ENCODE measurements around the gene EPHB3.

The EPHB3 gene

GRCh38 chr3:184561061-184561912, at the start of gene EPHB3:
Gene EPHB3 (plus strand): TSS chr3:184561785. CDS start chr3:184562236, 451 bp downstream.
- DNase-seq = peak; percentile 89 to 92

DNA sequence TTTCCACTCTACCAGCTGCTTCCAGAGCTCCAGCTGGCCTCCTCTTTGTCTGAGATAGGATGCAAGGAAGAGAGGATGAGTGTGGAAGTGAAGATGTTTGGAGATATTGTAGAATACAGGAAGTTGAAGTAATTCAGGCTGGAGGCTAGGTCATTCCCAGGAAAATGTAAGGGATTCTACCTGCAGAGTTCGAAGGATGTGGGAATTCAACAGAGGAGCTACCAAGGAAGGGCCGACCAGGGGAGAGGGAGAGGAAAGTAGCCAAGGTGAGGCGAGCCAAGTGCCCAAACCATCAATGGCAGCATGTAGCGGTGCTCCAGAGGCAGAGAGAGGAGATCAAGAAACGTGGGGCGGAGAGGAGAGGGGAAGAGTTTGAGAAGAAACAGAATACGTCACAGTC, 49.0 kb upstream of the EPHB3 start:
- DNase-seq = no peak

- DNase-seq = peak; percentile 81 to 86
These were observed 48.1 kb upstream of the EPHB3 start for GRCh38 chr3:184513276-184514170.

- DNase-seq = no peak
These were observed 47.5 kb upstream of the EPHB3 start for GRCh38 chr3:184514171-184514490.

DNA sequence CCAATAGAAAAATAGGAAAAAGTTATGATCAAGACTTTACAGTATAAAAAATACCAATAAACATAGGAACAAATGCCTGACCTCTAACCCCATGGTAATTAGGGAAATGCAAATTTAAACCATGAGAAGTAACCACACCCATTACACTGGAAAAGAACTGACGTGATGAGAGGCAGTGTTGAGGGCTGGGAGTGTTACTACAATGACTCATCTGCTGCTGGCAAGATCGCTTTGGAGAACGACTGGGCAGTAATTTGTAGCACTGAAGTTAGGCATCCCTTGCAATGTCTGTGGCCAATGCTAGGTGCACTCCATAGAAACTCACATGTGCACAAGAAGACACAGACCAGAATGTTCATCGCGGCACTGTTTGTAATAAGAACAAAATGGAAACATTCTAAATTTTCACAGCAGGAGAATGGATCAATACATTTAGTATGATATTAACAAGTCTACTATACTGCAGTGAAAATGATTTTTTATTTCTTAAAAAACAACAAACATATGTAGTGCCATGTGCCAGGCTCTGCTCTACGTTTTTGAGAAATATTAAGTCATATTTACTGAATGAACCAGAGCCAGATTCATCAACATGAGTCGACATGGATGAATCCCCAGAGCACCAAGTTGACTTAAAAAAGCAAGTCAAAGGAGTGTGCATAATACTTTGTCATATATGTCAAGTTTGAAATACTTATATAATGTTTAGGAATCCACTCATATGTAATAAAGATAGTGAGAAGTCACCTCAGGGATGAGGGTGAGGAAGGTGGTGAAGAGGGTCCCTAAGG, 37.6 kb upstream of the EPHB3 start:
- no peak for DNase-seq

- no peak for DNase-seq
These were observed 36.6 kb upstream of the EPHB3 start for GRCh38 chr3:184524981-184525336.

GRCh38 chr3:184525337-184526087, 36.1 kb upstream of the EPHB3 start:
- DNase-seq = peak in 1 of 2 donors; percentile 8

- DNase-seq = no peak
These were observed 35.5 kb upstream of the EPHB3 start for GRCh38 chr3:184526088-184526433.

DNA sequence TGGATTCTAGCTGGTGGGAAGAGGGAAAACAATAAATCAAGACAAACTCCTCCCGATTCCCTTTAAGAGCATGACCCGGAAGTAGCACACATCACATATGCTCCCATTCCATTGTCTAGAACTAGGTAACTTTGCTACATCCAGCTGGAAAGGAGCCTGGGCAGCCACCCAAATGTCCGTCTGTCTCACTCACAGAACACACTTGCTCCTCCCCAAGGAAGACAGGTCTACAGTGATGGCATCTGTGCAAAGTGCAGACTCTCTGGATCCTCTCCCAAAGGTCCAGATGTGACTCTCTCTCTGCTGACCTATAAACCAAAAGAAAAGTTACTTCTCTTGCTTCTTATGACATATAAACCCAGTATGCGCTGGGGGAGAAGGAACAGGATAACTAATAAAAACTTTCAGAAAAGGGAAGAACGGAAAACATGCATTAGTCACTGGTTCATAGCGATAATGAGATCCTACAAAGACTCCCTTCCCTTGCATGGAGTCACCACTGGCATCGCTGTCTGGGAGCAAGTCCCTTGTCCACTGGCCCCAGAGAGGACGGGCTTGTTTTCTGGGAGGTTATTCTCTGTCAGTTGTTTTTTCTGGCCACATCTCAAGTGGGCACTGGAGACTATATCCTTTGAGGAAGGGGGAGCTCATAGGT, 29.8 kb upstream of the EPHB3 start:
- DNase-seq = no peak

DNA sequence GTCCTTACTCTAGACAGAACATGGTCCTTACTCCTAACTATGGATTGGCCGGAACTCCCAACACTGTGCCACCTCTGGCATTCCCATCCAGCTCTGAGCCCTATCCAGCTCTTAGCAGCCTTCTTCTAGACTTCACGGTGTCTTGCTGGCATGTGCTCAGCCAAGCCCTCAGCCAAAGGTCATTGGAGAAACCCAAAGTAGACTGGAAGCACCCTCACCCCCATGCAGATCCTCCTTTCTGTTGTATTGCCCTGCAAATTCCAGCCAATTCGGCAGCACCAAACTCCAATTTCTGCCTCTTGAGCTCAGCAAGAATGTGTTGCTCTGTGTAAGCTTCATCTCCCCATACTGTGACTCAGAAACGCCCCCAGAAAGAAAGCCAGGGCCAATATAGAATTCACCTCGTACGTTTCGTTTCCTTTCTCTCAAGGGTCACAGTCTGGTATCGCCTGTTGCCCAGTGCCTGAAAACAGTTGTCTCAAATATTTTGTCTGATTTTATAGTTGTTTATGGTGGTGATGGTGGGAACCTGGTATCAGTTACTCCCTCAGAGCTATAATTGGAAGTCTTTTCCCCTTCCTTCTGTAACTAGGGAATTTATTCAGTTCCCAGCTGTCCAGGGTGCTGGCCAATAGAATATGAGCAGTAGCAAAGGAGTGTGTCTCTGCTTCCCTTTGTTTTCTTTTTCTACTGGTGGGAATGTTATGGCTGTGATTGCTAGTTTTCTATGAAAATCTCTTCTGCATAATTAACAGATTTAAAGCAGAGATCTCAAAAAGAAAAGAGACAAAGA, 28.4 kb upstream of the EPHB3 start:
- DNase-seq = no peak

- DNase-seq = no peak
These were observed 23.5 kb upstream of the EPHB3 start for GRCh38 chr3:184537885-184538665.

GRCh38 chr3:184538666-184539431, 22.7 kb upstream of the EPHB3 start:
- DNase-seq = no peak

DNA sequence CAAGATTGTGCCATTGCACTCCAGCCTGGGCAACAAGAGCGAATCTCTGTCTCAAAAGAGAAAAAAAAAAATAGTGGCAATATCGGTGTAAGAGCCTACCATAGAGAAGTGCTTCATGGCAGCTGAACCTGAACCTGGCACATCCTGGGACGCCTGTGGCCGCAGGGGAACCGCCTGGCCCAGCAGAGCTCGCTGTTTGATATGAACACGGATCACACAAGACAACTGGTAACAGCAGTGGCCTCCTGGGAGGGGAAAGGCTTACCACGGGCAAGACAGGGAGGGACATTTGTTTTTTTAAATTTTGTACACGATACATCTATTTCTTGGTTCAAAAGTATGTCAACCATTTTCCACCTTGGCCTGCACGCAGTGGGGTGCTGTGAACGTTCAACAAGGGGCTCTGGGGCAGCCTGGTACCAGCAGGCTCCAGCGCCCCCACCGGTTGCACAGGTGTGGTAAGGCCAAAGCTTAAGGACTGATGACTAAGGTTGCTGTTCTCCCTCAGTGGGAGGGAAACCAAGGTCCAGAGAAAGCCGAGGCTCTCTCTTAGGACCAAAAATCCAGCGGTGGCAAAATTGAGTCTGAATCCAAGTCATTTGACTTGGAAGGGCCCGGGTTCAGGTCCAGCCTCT, 21.7 kb upstream of the EPHB3 start:
- DNase-seq = no peak

GRCh38 chr3:184540777-184541681, 20.6 kb upstream of the EPHB3 start:
- DNase-seq = peak; percentile 72 to 74

DNA sequence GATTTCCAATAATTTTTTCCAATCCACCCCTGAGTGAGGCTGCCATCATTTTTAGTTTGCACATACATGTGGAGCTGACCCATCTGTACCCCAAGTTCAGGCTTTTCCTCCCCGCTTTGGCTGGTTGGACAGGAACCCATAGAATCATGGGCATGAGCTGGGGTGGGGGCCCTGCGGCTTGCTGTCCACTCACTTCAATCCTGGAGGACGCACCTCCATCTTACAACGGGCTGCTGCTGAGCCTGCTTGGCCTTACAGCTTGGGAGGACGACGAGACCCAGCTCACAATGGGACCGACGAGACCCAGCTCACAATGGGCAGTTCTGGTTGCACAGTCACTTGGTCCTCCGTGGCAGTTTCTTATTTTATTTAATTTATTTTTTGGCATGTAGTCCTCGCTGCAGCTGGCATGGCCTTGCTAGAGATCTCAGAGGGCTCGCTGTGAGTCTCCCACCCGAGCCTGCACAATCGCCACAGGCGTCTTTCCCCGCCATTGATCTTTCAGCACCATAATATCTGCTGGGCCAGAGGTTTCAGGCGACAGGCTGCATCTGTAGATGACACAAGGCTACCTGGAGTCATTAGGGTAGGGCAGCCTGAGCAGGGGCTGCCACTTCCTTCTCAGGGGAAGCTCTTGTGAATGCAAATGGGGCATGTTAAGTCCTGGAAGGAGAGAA, 19.6 kb upstream of the EPHB3 start:
- no peak for DNase-seq

GRCh38 chr3:184542577-184542976, 19.0 kb upstream of the EPHB3 start:
- no peak for DNase-seq

DNA sequence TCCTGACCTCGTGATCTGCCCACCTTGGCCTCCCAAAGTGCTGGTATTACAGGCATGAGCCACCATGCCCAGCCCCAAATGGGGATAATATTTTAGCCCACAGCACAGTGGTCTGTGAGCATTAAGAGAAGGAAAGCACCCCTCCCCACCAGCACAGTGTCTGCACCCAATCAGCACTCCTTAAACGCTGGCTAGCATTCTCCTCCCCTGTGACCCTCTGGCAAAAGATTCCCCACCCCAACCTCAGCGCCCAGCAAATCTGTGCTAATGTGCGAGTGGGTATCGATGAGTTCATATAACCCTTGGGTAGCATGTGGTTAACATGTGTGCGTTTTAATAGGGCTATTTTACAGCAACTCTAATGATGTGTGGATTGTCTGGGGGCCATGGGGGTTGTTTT, 18.3 kb upstream of the EPHB3 start:
- no peak for DNase-seq

All from stimulated activated CD4-positive, alpha-beta T cell treated with anti-CD3 and anti-CD28 coated beads, Interleukin-2, amount 100 ng/mL, for 48 hours (primary cell).